Nephron progenitor cell (in vitro differentiated cells): ENCODE measurements around the gene WRNIP1.
A peak's percentile ranks its signal among the peaks of the same experiment; 100 is the strongest.

Experiments
- DNase-seq: peaks from one replicate; pipeline ENCODE4 v3.0.0; 2021
- H3K27ac Mint-ChIP-seq: 2 replicates; pipeline ENCODE4 v1.8.0; 2021; ENCODE audit warnings: mild to moderate bottlenecking, moderate library complexity, mixed read lengths
- H3K27me3 Mint-ChIP-seq: 2 replicates; pipeline ENCODE4 v1.8.0; 2021; ENCODE audit warnings: mild to moderate bottlenecking, low read depth, mixed read lengths; ENCODE audit not compliant: poor library complexity
- H3K36me3 Mint-ChIP-seq: 2 replicates; pipeline ENCODE4 v1.8.0; 2021; ENCODE audit warnings: low read depth, mixed read lengths
- H3K4me1 Mint-ChIP-seq: 2 replicates; pipeline ENCODE4 v1.8.0; 2021; ENCODE audit warnings: mixed read lengths
- H3K4me3 Mint-ChIP-seq: 2 replicates; pipeline ENCODE4 v1.8.0; 2021; ENCODE audit warnings: mild to moderate bottlenecking, moderate library complexity, mixed read lengths
- H3K9me3 Mint-ChIP-seq: 2 replicates; pipeline ENCODE4 v1.8.0; 2021; ENCODE audit warnings: mild to moderate bottlenecking, moderate library complexity, mixed read lengths
- CTCF ChIP-seq: fragments of 200-600 bp; sonication (generic); IDR thresholded peaks from 2 replicates; pipeline ENCODE4 v1.5.0; 2021; ENCODE audit warnings: antibody characterized with exemption

The WRNIP1 gene

GRCh38 chr6:2743280-2744208 lies 21.6 kb upstream of the WRNIP1 start:
- no peak for TF ChIP-seq CTCF
- peak overlapping the region; percentile 53 for H3K4me3 Mint-ChIP-seq
- no peaks in the 10 kb centered on the region for H3K27me3 Mint-ChIP-seq
- H3K4me1 Mint-ChIP-seq, result peaks cover 61% of the 10 kb centered on the region
- no peak for DNase-seq
- H3K27ac Mint-ChIP-seq, result no peak overlapping the region
- H3K9me3 Mint-ChIP-seq, result no peaks in the 10 kb centered on the region
- H3K36me3 Mint-ChIP-seq, result no peaks in the 10 kb centered on the region

- H3K27me3 Mint-ChIP-seq, result peaks cover 2% of the 10 kb centered on the region
- H3K4me1 Mint-ChIP-seq, result peaks cover 59% of the 10 kb centered on the region
- H3K36me3 Mint-ChIP-seq, result no peaks in the 10 kb centered on the region
- TF ChIP-seq CTCF, result no peak
- no peak overlapping the region for H3K27ac Mint-ChIP-seq
- H3K9me3 Mint-ChIP-seq, result no peaks in the 10 kb centered on the region
- no peak overlapping the region for H3K4me3 Mint-ChIP-seq
- DNase-seq, result no peak
These were observed 20.9 kb upstream of the WRNIP1 start for GRCh38 chr6:2744209-2744771.

- no peak for DNase-seq
- no peaks in the 10 kb centered on the region for H3K36me3 Mint-ChIP-seq
- H3K9me3 Mint-ChIP-seq, result no peaks in the 10 kb centered on the region
- peaks cover 4% of the 10 kb centered on the region for H3K27me3 Mint-ChIP-seq
- no peak for TF ChIP-seq CTCF
- peaks cover 59% of the 10 kb centered on the region for H3K4me1 Mint-ChIP-seq
- H3K27ac Mint-ChIP-seq, result peak overlapping the region; percentile 68
- H3K4me3 Mint-ChIP-seq, result no peak overlapping the region
These were observed 20.4 kb upstream of the WRNIP1 start for GRCh38 chr6:2744778-2745177.

GRCh38 chr6:2745246-2745645 lies 19.9 kb upstream of the WRNIP1 start:
- no peaks in the 10 kb centered on the region for H3K36me3 Mint-ChIP-seq
- H3K4me1 Mint-ChIP-seq, result peaks cover 62% of the 10 kb centered on the region
- peaks cover 4% of the 10 kb centered on the region for H3K27me3 Mint-ChIP-seq
- no peaks in the 10 kb centered on the region for H3K9me3 Mint-ChIP-seq
- no peak overlapping the region for H3K27ac Mint-ChIP-seq
- DNase-seq, result no peak
- no peak overlapping the region for H3K4me3 Mint-ChIP-seq
- no peak for TF ChIP-seq CTCF

GRCh38 chr6:2746557-2747061 lies 18.6 kb upstream of the WRNIP1 start:
- peak overlapping the region; percentile 0 for H3K4me3 Mint-ChIP-seq
- peaks cover 62% of the 10 kb centered on the region for H3K4me1 Mint-ChIP-seq
- peak; percentile 38 for DNase-seq

More at GRCh38 chr6:2746557-2747061, 18.6 kb upstream of the WRNIP1 start:
- Mint-ChIP-seq H3K36me3 (no peaks in the 10 kb centered on the region), H3K27ac (no peak overlapping the region), H3K9me3 (no peaks in the 10 kb centered on the region), H3K27me3 (peaks cover 4% of the 10 kb centered on the region)
- no peak for TF ChIP-seq CTCF
